GM21576 (cell line): ENCODE data around the gene KHDC4.

Experiments
- ATAC-seq: cut with Tn5 transposase; IDR thresholded peaks from one replicate; pipeline ENCODE4 v1.9.1; 2021; ENCODE audit warnings: mild to moderate bottlenecking, moderate library complexity; ENCODE audit not compliant: unreplicated experiment

The KHDC4 gene

DNA sequence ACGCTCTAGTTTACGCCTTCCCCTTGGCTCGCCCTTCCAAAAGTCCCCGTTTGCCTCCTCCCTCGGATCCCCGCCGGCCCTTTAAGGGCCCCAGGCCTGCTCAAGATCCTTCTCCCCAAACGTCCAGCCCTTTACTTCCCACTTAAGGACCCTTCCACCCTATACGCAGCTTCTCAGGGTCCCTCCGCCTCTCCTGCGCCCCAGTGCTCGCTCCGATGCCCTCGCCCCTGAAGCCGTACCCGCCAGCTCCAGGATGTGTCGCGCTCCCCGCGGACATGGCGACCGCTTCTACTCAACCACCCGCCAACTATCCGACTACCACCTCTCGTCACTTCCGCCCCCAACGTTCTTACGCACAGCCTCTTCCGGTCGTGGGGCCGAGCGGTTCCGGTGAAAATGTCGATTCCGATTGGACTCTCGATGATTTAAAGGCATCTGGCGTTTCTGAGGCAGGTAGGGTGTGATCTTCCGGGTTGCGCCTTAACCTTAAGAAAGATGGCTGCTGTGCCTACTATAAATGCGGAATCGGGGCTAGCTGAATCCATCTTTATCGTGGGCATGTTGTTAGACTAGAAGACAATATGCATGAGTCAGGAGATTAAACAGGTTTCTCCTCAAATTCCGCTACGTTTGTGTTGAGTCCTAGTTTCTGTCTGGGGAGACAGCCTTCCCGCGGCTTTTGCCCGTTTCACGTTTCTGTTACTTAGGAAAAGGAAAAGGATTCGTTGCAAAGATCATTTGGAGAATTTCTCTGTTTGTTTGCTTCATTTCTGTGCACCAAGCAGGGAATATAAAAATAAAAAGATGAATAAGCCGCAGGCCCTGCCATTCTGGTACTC is at the start of gene KHDC4:
Gene KHDC4, minus strand, starts transcription at position 317 of the 839 bp plus-strand sequence. Its CDS starts 40 bp downstream, at position 277.
- ATAC-seq: peak; percentile 92

DNA sequence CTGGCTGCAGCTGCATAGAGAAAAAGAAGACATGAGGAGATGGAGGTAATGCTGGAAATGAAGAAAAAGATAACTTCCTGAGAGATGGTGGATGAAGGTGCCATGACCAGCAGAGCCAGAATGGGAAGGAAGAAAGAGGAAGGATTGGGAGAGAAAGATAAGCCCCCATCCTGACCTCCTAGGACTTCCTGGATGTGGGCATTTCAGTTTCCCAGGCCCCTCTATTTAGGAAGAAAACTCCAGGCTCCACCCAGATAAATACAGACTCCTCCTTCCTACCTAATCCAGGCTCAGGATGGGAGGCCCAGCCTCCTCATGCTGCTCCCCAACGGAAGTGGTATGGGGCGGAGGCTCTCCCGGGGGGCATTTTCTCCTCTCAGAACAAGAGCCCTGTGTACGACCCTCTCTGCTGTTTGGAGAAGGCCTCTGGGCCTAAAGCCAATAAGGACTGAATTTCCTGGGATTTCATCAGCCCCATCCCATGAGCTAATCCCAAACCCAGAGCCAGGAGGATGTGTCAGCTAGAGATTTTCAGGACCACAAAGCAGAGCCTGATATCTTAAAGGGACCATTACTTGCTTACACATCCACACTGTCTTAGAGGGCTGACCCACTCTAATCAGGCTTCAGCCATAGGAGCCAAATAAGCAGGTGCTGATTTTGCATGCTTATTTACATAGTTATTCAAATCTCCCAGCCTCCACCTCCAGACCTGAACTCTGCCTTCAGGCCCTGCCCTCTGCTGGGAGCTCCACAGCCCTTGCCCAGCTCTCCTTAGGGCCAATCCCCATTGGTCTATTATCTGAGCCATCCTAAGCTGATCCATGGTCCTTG is 49.2 kb upstream of the KHDC4 start:
- ATAC-seq: no peak

DNA sequence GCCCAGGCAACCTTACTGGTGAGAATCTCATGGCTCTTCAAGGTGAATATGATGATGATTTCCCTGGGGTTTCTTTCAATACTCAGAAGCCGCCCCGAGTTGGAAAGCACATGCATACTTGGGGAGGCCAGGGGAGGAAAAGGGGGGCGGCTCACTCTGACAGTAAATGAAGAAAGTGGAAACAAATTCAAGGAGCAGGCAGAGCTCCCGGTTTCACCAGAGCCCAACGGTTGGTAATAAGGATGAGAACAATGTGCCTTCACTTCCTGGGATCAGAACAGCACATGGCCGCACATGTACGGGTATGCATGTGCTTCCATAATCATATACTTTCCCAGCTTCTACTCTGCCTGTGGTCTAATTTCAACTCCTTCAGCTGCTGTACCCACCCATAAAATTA is 47.9 kb upstream of the KHDC4 start:
- no peak for ATAC-seq

DNA sequence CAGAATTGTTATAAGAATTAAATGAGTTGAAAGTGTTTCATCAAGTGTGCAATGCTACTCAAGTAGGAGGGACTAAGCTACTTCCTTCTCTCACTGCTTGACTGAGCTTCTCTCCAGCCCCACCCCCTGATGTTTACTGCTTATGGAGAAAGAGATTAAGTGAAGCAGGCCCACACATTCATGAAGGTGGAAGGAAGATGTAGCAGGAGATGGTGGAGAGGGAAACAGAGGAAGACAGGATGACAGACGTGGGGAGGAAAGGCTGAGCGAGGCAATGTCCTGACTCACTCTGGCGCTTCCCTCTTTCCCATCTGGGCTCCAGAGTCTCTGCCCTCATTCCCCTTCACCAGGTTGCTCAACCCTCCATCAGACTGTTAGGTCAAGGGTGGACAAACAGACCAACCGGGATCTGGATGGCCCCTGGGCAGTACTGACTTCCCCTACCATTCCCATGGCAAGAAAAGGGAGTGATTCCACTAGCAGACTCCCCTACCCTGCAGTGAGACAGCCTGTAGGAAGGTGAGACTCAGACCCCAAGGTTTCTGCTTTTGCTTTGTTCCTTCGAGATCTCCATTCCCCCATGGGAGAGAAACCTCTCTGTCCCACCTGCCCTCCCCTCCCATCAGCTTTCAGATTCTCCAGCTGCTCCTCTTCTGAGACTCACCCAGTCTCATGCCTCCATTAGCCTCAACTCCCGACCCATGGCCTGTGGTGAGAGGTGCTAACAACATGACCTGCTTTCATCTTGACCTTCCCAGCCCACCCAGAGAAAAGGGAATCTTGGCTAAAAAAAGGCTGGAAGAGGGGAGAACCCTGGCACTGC is 47.3 kb upstream of the KHDC4 start:
- no peak for ATAC-seq

DNA sequence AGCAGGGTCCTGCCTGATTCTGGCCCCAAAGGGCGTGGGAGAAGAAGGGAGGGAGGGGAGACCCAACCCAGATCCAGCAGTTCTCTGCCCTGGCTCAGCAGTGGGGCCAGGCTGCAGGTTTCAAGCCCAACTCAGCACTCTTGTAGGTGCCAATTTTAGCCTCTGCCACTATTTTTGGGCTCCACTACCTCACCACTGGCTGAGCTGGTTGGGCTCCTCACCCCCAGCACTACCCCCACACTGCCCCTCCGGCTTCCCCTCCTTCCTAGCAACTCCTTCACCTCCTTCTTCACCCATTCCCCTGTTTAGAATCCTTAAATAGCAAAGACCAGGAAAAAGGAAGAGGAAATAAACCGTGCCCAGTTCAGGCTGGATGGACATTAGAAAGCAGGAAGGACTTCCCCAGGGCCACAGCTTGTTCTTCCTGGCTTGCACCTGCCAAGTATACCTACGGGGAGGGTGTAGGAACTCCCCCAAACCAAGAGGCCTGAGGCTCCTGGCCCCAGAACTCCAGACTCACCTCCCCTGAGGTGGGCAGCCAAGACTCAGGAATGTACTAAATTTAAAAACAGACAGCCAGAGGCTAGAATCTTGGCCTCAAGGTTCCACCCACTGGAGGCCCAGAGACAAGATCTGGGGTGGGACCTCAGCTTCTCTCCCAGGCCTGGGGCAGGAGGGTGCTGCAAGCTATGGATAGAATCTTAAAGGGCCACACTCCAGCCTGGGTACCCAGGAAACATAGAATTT is 45.6 kb upstream of the KHDC4 start:
- ATAC-seq: no peak

DNA sequence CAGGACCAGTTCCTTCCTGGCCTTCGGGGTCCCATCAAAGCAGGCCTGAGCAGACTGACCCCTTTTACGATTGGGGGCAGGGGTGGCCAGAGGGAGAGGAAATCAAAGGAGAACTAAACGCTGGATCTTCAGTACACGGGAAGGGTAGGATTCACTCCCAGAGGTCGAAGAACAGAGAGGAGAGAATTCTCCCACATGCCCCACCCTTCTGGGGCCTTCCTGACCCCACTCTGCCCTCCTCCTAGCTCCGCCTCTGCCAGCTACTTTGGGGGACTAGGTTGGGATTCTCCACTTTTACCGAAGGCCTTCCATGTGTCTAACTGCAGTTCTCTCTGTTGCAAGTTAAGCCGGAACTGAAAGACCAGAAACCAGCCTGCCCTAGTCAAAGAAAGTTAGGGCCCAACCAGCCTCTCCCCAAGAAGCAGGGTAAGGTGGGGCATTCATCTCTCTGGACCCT is 44.8 kb upstream of the KHDC4 start:
- ATAC-seq: no peak

DNA sequence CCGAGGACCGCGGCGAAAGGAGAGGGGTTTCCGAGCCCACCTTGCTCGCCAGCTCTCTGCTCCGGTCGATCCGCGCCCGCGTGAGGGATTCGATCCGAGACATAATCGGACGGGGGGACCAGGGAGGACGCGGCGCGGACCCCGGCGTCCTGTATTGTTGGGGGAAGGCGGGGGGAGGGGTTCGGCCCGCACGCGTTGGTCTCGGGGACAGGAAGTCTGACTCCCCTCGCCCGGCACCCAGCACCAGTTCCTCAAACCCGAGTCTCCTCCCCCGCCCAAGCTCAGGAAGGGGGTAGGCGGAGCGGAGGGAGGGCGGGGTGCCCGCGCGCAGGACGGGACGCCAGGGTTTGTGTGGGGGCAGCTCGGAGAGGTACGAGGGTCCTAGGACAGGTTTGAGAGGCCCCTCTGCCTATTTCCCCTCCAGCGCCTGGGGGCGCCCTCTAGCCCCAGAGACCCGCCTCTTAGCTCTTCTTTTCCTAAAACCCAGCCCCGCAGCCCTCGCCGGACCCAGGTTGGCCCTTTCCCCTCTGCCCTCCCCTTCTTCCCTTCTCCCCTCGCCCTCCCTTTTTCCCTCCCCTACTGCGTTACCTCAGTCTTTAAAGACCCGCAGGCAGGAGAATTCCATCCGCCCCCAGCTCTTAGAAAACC is 44.2 kb upstream of the KHDC4 start, which contains the start of gene ARHGEF2:
Gene ARHGEF2, minus strand, starts transcription at position 223 of the 648 bp plus-strand sequence. Its CDS starts 120 bp downstream, at position 103.
- ATAC-seq: no peak

DNA sequence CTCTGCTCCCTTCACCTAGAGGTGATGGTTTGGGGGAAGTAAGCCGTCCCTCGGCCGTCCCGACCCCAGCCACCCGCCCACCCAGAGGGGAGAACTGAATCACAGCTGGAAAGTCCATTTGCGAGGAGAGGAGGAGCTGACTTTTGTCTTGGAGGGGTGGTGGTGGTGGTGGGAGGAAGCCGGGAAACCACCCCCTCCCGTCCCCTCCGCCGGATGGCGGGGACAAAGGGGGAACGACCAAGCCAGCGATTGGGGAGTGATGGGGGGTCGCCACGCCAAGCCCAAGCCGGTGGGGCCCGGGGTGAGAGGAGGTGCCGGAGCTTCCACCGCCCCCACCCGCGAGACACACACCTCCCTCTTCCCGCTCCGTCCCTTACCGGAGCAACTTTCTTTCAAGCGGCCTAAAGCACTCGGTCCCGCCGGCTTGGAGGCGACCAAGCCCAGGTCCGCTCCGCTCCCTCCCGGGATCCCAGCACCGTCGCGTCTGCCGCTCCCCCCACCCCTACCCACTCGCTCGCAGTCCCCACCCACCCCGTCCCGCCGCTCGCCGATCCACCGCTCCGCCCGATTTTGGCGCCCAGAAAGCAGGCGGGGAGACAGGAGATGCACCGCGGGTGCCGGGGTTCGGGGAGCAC is 43.6 kb upstream of the KHDC4 start:
- ATAC-seq: no peak

DNA sequence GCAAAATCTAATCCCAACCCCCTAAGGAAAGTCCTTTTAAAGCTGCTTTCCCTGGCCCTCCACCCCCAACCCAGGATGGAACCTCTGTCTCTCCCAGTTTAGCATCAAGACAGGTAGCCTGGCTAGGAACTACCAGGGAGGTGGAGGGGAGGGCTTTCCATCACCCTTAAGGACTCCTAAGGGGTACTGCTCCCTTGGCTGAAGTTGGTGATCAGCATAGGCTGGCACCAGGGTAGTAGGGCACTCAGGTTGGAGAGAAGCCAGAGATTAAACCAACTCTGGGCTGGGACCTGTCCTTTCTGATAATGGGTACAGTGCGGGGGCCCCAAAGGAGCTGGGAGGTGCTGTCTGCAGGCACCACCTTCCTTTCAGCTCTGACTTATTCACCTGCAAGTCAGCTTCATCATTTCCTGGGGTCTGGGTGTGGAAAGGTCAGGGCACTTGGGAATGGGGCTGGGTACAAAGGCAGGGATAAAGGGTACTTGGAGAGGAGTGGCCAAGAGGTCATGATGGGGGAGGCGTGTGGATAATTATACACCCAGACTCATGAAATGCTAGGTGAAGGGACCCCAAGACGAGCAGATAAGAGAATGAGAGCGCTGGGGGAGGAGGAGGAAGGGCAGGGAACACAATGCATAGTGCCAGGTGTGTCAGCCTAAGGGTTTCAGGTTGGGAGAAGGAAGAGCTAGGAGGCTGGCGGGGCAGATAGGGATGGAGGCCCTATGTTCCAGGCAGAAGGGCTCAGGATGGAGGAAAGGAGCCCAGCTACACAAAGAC is 42.9 kb upstream of the KHDC4 start:
- ATAC-seq: no peak

DNA sequence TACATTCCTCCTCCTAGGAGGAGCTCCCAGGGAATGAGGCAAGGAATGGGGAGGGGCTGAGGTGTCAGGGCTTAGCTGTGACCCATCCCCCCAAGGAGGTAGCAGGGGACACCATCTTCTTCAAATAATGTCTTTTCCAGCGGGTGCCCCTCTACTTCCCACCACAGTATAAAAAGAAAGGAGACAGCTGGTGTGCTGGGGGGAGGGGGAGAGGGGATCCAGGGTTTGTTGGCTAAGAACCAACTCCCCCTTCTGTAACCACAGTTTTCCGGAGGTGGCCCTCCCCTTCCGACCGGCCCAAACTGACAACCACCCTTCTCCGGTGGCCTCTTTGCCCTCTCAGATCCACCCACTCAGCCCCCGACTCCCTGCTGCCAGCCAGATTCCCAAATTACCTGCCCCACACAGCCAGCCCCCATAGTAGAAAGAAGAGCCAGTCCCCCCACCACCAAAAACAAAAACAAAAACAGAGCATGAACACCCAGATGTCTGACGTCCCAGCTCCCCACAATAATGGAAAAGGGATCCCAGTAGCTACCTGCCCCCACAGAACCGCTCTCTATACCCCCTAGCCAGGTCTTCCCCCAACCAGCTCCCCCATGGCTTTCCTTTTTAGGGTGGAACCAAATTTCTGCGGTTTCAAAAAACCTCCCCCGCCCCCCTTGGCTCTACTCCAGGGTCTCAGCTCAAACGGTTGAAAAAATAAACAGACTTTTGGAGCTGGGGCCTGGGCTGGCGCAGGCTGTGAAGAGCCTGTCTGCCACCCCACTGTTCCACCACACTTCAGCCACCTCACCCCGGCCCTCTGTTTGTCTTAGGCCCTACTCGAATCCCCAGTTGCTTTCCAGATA is 42.1 kb upstream of the KHDC4 start:
- ATAC-seq: no peak

DNA sequence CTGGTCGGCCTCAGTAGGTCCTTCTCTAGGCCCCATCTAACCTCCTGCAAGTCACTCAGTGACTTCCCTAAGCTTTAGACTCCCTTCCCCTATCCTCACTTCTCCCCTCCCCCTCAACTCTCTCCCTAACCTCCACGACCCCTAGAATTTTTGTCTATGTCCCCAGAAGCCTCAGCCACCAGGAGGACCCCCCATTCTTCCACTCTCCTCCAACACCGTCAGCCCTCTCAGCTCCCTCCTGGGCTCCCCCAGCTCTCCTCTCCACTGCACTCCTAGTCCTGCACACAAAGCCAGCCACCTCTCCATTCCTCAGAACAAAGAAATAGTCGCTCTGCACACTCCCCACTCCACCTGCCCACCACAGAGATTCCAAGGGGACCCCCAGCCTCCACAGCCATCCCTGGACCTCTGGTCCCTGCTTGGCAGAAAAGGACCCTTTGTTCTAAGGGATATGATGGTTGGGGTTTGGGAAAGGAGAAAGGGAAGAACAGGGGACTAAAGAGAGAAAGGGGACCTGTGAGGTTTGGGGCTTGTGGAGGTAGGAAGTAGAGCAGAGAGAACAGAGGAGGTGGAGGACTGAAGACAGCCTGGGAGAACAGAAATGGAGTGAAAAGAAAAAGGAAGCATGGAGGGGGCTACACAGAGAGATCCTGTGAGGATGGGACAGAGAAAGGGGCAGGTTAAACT is 41.3 kb upstream of the KHDC4 start:
- no peak for ATAC-seq

DNA sequence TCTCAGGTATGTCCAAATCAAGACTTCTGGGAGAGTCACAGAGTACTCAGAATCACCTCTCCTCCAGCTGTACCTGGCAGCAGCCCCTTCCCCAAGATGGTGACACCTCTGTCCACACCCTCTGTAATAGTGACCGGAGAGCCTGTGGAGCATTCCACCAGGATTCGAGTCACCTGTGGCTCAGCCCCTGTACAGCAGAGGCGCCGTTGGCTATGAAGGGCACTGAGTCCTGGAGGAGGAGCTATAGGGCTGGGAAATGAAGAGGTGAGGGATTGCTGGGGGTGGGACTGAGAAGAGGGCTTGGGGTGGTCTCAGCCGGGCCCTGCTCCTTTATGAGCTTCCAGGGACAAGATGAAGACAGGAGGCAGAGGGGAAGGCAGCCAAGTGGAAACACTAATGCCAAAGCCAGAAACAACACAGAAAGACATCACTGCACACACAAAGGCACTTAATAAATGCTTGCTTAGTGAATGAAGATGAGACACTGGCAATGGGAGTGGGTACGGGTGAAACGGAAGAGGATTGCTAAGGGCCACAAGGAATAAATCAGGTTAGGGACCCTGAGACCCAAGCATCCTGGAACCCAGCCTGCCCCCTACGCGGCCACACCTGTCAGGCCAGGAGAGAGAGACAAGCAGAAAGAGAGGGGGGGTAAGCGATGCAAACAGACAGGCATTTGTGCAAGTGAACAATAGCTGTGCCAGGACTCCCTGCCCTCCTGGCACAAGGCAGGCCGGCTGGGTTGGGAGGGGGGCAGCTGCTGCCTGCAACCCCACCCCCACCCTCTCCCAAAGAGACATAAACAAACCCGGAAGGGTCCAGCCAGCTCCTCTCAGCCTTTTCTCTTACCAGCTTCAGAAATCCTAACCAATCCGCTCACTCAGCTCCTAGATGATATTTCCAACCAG is 40.2 kb upstream of the KHDC4 start:
- no peak for ATAC-seq

DNA sequence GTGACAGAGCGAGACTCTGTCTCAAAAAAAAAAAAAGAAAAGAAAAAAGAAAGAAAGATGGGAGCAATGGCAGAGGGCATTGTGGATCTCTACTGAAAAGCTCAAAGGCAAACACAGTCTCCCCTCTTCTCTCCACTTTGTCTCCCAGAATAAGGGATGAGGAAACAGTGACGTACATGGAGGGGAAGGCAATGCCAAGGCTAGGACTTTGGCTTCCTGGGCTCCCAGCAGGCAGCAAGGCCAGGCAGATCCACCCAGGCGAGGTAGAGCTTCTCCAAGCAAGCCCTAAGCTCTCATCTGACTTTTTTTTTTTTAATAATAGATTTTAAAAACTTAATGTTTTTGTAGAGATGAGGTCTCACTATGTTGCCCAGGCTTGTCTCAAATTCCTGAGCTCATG is 39.5 kb upstream of the KHDC4 start:
- ATAC-seq: no peak

DNA sequence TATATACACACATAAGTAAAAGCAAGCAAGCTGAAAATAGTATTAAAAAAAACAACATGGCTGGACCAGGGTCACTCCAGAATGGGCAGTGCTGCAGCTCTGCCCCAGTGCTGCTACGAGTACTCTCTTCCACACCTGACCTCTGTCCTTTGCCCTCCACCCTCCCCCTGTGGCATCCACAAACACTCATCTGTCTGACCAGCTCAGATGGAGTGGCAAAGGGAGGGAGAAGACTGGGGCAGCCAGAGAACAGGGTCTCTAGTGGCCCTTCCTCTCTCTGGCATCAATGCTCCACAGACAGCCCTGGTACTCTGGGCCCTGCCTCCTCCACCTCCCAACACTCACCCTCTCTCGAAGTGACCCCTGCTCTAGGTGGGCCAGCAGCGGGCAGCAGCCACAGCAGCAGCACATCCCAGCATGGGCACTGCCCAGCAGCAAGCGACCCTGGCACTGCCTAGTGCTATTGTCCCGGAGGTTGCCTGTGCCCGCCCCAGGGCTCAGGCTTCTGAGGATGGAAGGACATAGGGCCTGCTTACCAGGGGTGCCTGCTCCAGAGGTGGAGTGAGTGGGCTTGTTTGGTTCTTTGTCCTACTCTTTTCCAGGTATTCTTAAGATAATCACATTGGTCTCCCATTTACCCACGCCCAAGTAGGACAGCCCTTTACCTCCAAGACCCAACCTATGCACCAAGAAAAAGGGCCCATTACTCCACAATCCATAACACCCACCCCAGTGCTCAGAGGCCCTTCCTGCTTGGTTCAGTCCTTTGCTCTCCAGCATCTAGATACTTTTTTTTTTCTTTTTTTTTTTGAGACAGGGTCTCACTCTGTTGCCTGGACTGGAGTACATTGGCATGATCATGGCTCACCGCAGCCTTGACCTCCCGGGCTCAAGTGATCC is 37.9 kb upstream of the KHDC4 start:
- ATAC-seq: no peak
